Gastrocnemius medialis (tissue), 4 donors: ENCODE data around the gene SLC44A2.

Experiments used
- CTCF ChIP-seq, 5 experiments: fragments of 450-650 bp in 3 of 5; fragments of 200-600 bp in 2 of 5; sonication (generic) in 2 of 5; IDR thresholded peaks in 4 of 5; conservative IDR thresholded peaks in 1 of 5; 1 replicate in 4 of 5; 2 replicates in 1 of 5; pipeline ENCODE4 v1.5.1; 2016 to 2019; ENCODE audit warnings: antibody characterized with exemption in 5 of 5, mild to moderate bottlenecking in 3 of 5, moderate library complexity in 3 of 5
- POLR2A ChIP-seq, 2 donors: fragments of 450-650 bp; IDR thresholded peaks; one replicate each; pipeline ENCODE4 v1.6.1; 2017; ENCODE audit warnings: antibody characterized with exemption in 2 of 2, mild to moderate bottlenecking in 2 of 2, moderate library complexity in 2 of 2

GRCh38 chr19:10670182-10670581 lies 44.8 kb downstream of the SLC44A2 start:
- TF ChIP-seq POLR2A (IDR thresholded peaks at IDR 0.05) = no peak
- TF ChIP-seq CTCF (IDR thresholded peaks at IDR 0.05 in 4 of 5, conservative IDR thresholded peaks at IDR 0.05 in 1 of 5) = no peak
